Upper lobe of right lung (tissue), 1 donor: Measurements from ENCODE around the gene ANKRD12. TPM values are rescaled to one million over a fixed set of nuclear protein-coding genes. Genes with fewer than 3 reads are reported as not detected.
"Not testable (repeated sequence)": the region's sequence is repeated elsewhere in the genome, so short reads cannot be mapped to it uniquely, and the experiment has no call there.

Experiments used
- ATAC-seq: fragments of 200-7000 bp; cut with Tn5 transposase; one replicate; pipeline ENCODE4 v1.9.1; 2020; ENCODE audit warnings: mild to moderate bottlenecking, moderate library complexity
- DNase-seq: peaks from one replicate; pipeline ENCODE4 v3.0.0-alpha.2; 2020
- H3K27ac ChIP-seq: fragments of 200-600 bp; one replicate; pipeline ENCODE4 v1.8.0; 2022
- H3K27me3 ChIP-seq: fragments of 200-600 bp; one replicate; pipeline ENCODE4 v1.8.0; 2022; ENCODE audit warnings: mild to moderate bottlenecking
- H3K36me3 ChIP-seq: fragments of 200-600 bp; one replicate; pipeline ENCODE4 v1.8.0; 2022
- H3K4me1 ChIP-seq: fragments of 200-600 bp; one replicate; pipeline ENCODE4 v1.8.0; 2022
- H3K4me3 ChIP-seq: fragments of 200-600 bp; one replicate; pipeline ENCODE4 v1.8.0; 2022; ENCODE audit warnings: mild to moderate bottlenecking
- H3K9me3 ChIP-seq: fragments of 200-600 bp; one replicate; pipeline ENCODE4 v1.8.0; 2022
- CTCF ChIP-seq: fragments of 200-600 bp; IDR thresholded peaks from one replicate; pipeline ENCODE4 v1.8.0; 2022; ENCODE audit warnings: antibody characterized with exemption
- intact Hi-C: fragments of 100-400 bp; cut with DNase I; formaldehyde crosslinking; loops from one replicate; pipeline ENCODE4 v1.11.0; 2022
- total RNA-seq: library from RNA; stranded (reverse); fragmentation: NEBNext Ultra II Directional; extraction: Animal tissue kit (Norgen Biotek cat#: 25700); gene quantifications from one replicate; pipeline ENCODE4 v1.2.1, GENCODE V29; 2021
- donor health status: DM: no; HTN: yes; CAD: no; lungs with severe emphysema.

Gene ANKRD12
- total RNA-seq, 1 donor from 2014 or later, result 74.2 TPM

- H3K4me1 ChIP-seq, result peaks cover 4% of the 10 kb centered on the region
- H3K27ac ChIP-seq, result peak overlapping the region; percentile 32
- no peaks in the 10 kb centered on the region for H3K36me3 ChIP-seq
- DNase-seq, result no peak
- H3K27me3 ChIP-seq, result no peaks in the 10 kb centered on the region
- no peak for TF ChIP-seq CTCF
- ATAC-seq, result peak; percentile 81
- no peak overlapping the region for H3K4me3 ChIP-seq
- H3K9me3 ChIP-seq, result no peaks in the 10 kb centered on the region
- intact Hi-C loops, result no loop called here
These were observed 43.9 kb upstream of the ANKRD12 start for GRCh38 chr18:9092665-9093064.

GRCh38 chr18:9093109-9093508, 43.5 kb upstream of the ANKRD12 start:
- H3K36me3 ChIP-seq, DNase-seq, H3K4me3 ChIP-seq, ATAC-seq, H3K27ac ChIP-seq, intact Hi-C loops, H3K4me1 ChIP-seq, H3K27me3 ChIP-seq, H3K9me3 ChIP-seq: not testable (repeated sequence)

GRCh38 chr18:9094307-9095226, 42.0 kb upstream of the ANKRD12 start:
- no peak for TF ChIP-seq CTCF
- no peaks in the 10 kb centered on the region for H3K36me3 ChIP-seq
- no peak for DNase-seq
- H3K9me3 ChIP-seq, result no peaks in the 10 kb centered on the region
- no peaks in the 10 kb centered on the region for H3K27me3 ChIP-seq
- intact Hi-C loops, result no loop called here
- H3K4me1 ChIP-seq, result peaks cover 4% of the 10 kb centered on the region
- no peak for ATAC-seq
- H3K4me3 ChIP-seq, result no peak overlapping the region
- no peak overlapping the region for H3K27ac ChIP-seq

GRCh38 chr18:9095297-9096006, 41.1 kb upstream of the ANKRD12 start:
- H3K36me3 ChIP-seq, result no peaks in the 10 kb centered on the region
- no peaks in the 10 kb centered on the region for H3K9me3 ChIP-seq
- no peaks in the 10 kb centered on the region for H3K27me3 ChIP-seq
- peak; percentile 77 for ATAC-seq
- no peak for TF ChIP-seq CTCF
- DNase-seq, result no peak
- H3K4me1 ChIP-seq, result peaks cover 4% of the 10 kb centered on the region
- no peak overlapping the region for H3K4me3 ChIP-seq
- no peak overlapping the region for H3K27ac ChIP-seq
- intact Hi-C loops, result no loop called here

GRCh38 chr18:9096007-9096371, 40.6 kb upstream of the ANKRD12 start:
- intact Hi-C loops, result no loop called here
- no peaks in the 10 kb centered on the region for H3K27me3 ChIP-seq
- no peak for TF ChIP-seq CTCF
- peaks cover 4% of the 10 kb centered on the region for H3K4me1 ChIP-seq
- H3K4me3 ChIP-seq, result no peak overlapping the region
- no peak for DNase-seq
- no peaks in the 10 kb centered on the region for H3K9me3 ChIP-seq
- no peak for ATAC-seq
- H3K36me3 ChIP-seq, result no peaks in the 10 kb centered on the region
- no peak overlapping the region for H3K27ac ChIP-seq

GRCh38 chr18:9096685-9097084, 39.9 kb upstream of the ANKRD12 start:
- no peak for DNase-seq
- Histone ChIP-seq H3K4me3 (no peak overlapping the region), H3K27me3 (no peaks in the 10 kb centered on the region), H3K27ac (no peak overlapping the region), H3K9me3 (no peaks in the 10 kb centered on the region), H3K36me3 (no peaks in the 10 kb centered on the region), H3K4me1 (peaks cover 4% of the 10 kb centered on the region)
- TF ChIP-seq CTCF, result no peak
- intact Hi-C loops, result no loop called here
- no peak for ATAC-seq
